H1 (cell line): ENCODE measurements around the gene PRPF38A. TPM values are rescaled to one million over a fixed set of nuclear protein-coding genes. Genes with fewer than 3 reads are reported as not detected.

Experiments used
- CTCF ChIA-PET: fragments of 300-600 bp; sonication (Branson Sonifier 250); formaldehyde crosslinking; loops from one replicate; lab custom pipeline; 2021; ENCODE audit not compliant: partially characterized antibody; lab: Charles Lee
- POLR2A ChIA-PET: fragments of 300-600 bp; sonication (Branson Sonifier 250); formaldehyde crosslinking; loops from one replicate; lab custom pipeline; 2021; ENCODE audit warnings: inconsistent platforms; ENCODE audit not compliant: partially characterized antibody; lab: Charles Lee
- DNase-seq, 2 experiments: peaks; one replicate each; pipeline versions ENCODE4 v3.0.0 to v3.0.0-alpha.2; 2010 to 2022; ENCODE audit warnings: low spot score in 2 of 2, low read depth in 1 of 2, mixed read lengths in 1 of 2
- FAIRE-seq: peaks from 2 replicates; lab custom pipeline; 2011; peaks lifted over from hg19 to GRCh38; lab: Jason Lieb, UNC
- H2AFZ ChIP-seq: 2 replicates; pipeline ENCODE4 v1.8.1; 2012; ENCODE audit warnings: low read length, inconsistent platforms
- H2AK5ac ChIP-seq: 2 replicates; pipeline ENCODE4 v1.6.1; 2013; ENCODE audit warnings: low read depth, low read length
- H2BK120ac ChIP-seq: replicated peaks from 2 replicates; pipeline ENCODE3; 2013; ENCODE audit warnings: low read depth, low read length, inconsistent platforms
- H2BK12ac ChIP-seq: 2 replicates; pipeline ENCODE4 v1.6.1; 2013; ENCODE audit warnings: low read depth, low read length
- H2BK15ac ChIP-seq: 2 replicates; pipeline ENCODE4 v1.6.1; 2013; ENCODE audit warnings: low read length
- H2BK20ac ChIP-seq: 2 replicates; pipeline ENCODE4 v1.6.1; 2013; ENCODE audit warnings: low read length
- H2BK5ac ChIP-seq: 2 replicates; pipeline ENCODE4 v1.6.1; 2013; ENCODE audit warnings: low read depth, low read length
- H3K14ac ChIP-seq: 2 replicates; pipeline ENCODE4 v1.6.1; 2013; ENCODE audit warnings: inconsistent platforms; ENCODE audit not compliant: insufficient read length
- H3K18ac ChIP-seq: 2 replicates; pipeline ENCODE4 v1.6.1; 2013; ENCODE audit warnings: low read length; ENCODE audit errors: extremely low read depth
- H3K23ac ChIP-seq: 2 replicates; pipeline ENCODE4 v1.6.1; 2013; ENCODE audit warnings: inconsistent platforms; ENCODE audit not compliant: insufficient read length
- H3K23me2 ChIP-seq: 2 replicates; pipeline ENCODE4 v1.6.1; 2013; ENCODE audit warnings: low read depth, low read length
- H3K27ac ChIP-seq: 2 replicates; pipeline ENCODE4 v1.6.1; 2011; ENCODE audit warnings: low read depth, low read length, inconsistent platforms
- H3K27me3 ChIP-seq, 4 experiments: replicated peaks in 1 of 4; 1 replicate in 1 of 4; 2 replicates in 3 of 4; pipeline versions ENCODE4 v1.6.1 to v1.8.1; 2011 to 2013; ENCODE audit warnings: low read length in 3 of 4, mild to moderate bottlenecking in 3 of 4, inconsistent platforms in 2 of 4, mixed read lengths in 2 of 4, moderate library complexity in 1 of 4; ENCODE audit not compliant: control insufficient read depth in 3 of 4, insufficient read depth in 3 of 4; ENCODE audit errors: extremely low read depth in 1 of 4
- H3K36me3 ChIP-seq, 4 experiments: 2 replicates each; pipeline versions ENCODE4 v1.6.1 to v1.8.1; 2011 to 2013; ENCODE audit warnings: mild to moderate bottlenecking in 4 of 4, low read length in 3 of 4, moderate library complexity in 2 of 4, control low read depth in 1 of 4, inconsistent platforms in 1 of 4; ENCODE audit not compliant: insufficient read depth in 4 of 4, control insufficient read depth in 2 of 4
- H3K4ac ChIP-seq: replicated peaks from 2 replicates; pipeline ENCODE3; 2013; ENCODE audit warnings: low read length, low read depth, mixed read lengths, inconsistent platforms; ENCODE audit not compliant: insufficient read length
- H3K4me1 ChIP-seq, 4 experiments: replicated peaks in 1 of 4; 1 replicate in 1 of 4; 2 replicates in 3 of 4; pipeline versions ENCODE4 v1.6.1 to v1.8.1; 2011 to 2013; ENCODE audit warnings: low read length in 3 of 4, inconsistent platforms in 2 of 4, mixed read lengths in 1 of 4; ENCODE audit not compliant: insufficient read depth in 4 of 4, control insufficient read depth in 3 of 4
- H3K4me2 ChIP-seq, 2 experiments: 2 replicates each; pipeline versions ENCODE4 v1.6.1 to v1.8.1; 2011 to 2013; ENCODE audit warnings: low read depth in 2 of 2, low read length in 2 of 2, control low read depth in 1 of 2, inconsistent platforms in 1 of 2, mild to moderate bottlenecking in 1 of 2; ENCODE audit not compliant: insufficient read depth in 1 of 2
- H3K4me3 ChIP-seq, 4 experiments: fragments of 200-600, 300-600 bp in 1 of 4; sonication (generic), shearing (Covaris generic), sonication (Bioruptor Twin) in 1 of 4; 2 replicates each; pipeline versions ENCODE4 v1.5.1 to v1.8.1; 2011 to 2016; ENCODE audit warnings: low read length in 4 of 4, low read depth in 3 of 4, control low read depth in 2 of 4, inconsistent platforms in 2 of 4, mild to moderate bottlenecking in 2 of 4, mixed read lengths in 1 of 4, moderate library complexity in 1 of 4; ENCODE audit not compliant: insufficient read depth in 2 of 4; ENCODE audit errors: extremely low read depth in 1 of 4
- H3K56ac ChIP-seq: replicated peaks from 2 replicates; pipeline ENCODE3; 2013; ENCODE audit warnings: low read depth, mild to moderate bottlenecking, mixed read lengths, low read length, inconsistent platforms; ENCODE audit not compliant: insufficient read length
- H3K79me1 ChIP-seq: 2 replicates; pipeline ENCODE4 v1.6.1; 2013; ENCODE audit warnings: low read depth, low read length, control low read depth
- H3K79me2 ChIP-seq, 2 experiments: 2 replicates each; pipeline versions ENCODE4 v1.6.1 to v1.8.1; 2012 to 2013; ENCODE audit warnings: low read length in 2 of 2, mild to moderate bottlenecking in 2 of 2, inconsistent platforms in 1 of 2; ENCODE audit not compliant: insufficient read depth in 2 of 2, control insufficient read depth in 1 of 2
- H3K9ac ChIP-seq, 4 experiments: replicated peaks in 1 of 4; 1 replicate in 1 of 4; 2 replicates in 3 of 4; pipeline versions ENCODE4 v1.6.1 to v1.8.1; 2011 to 2013; ENCODE audit warnings: low read depth in 3 of 4, low read length in 3 of 4, control low read depth in 2 of 4, mild to moderate bottlenecking in 2 of 4, moderate library complexity in 2 of 4, inconsistent platforms in 1 of 4; ENCODE audit errors: extremely low read depth in 1 of 4
- H3K9me3 ChIP-seq, 2 experiments: 2 replicates each; pipeline versions ENCODE4 v1.6.1 to v1.8.1; 2012 to 2013; ENCODE audit warnings: mild to moderate bottlenecking in 2 of 2, moderate library complexity in 2 of 2, control low read depth in 1 of 2, inconsistent platforms in 1 of 2, low read depth in 1 of 2, low read length in 1 of 2, mixed read lengths in 1 of 2; ENCODE audit not compliant: insufficient read depth in 2 of 2
- H4K20me1 ChIP-seq, 2 experiments: replicated peaks in 1 of 2; 2 replicates each; pipeline versions ENCODE3 to v1.8.1; 2011 to 2013; ENCODE audit warnings: inconsistent platforms in 2 of 2, low read length in 2 of 2, mild to moderate bottlenecking in 1 of 2; ENCODE audit not compliant: insufficient read depth in 2 of 2, control insufficient read depth in 1 of 2
- H4K5ac ChIP-seq: 2 replicates; pipeline ENCODE4 v1.6.1; 2013; ENCODE audit warnings: low read length, low read depth, mixed read lengths, inconsistent platforms; ENCODE audit not compliant: insufficient read length
- H4K8ac ChIP-seq: 2 replicates; pipeline ENCODE4 v1.8.0; 2013; ENCODE audit warnings: mild to moderate bottlenecking, moderate library complexity, low read length, inconsistent platforms; ENCODE audit not compliant: insufficient read depth; ENCODE audit errors: extremely low read depth
- H4K91ac ChIP-seq: replicated peaks from 2 replicates; pipeline ENCODE3; 2013; ENCODE audit warnings: low read length, mixed read lengths, inconsistent platforms; ENCODE audit not compliant: insufficient read length
- ASH2L ChIP-seq: fragments of 200-600, 300-600 bp; sonication (generic); IDR thresholded peaks from one replicate; pipeline ENCODE4 v1.7.1; 2017; ENCODE audit warnings: low read length
- ATF3 ChIP-seq: IDR thresholded peaks from 2 replicates; pipeline ENCODE4 v1.6.1; 2011; ENCODE audit warnings: low read depth, mild to moderate bottlenecking, low read length; ENCODE audit not compliant: insufficient read depth
- BRCA1 ChIP-seq: IDR thresholded peaks from 2 replicates; pipeline ENCODE4 v1.6.1; 2012; ENCODE audit warnings: low read depth, low read length, improper control_type of control experiment
- CTBP2 ChIP-seq: IDR thresholded peaks from 2 replicates; pipeline ENCODE4 v1.7.0; 2011; ENCODE audit warnings: borderline replicate concordance, mild to moderate bottlenecking, moderate library complexity, mixed read lengths, low read length; ENCODE audit not compliant: insufficient read depth, insufficient read length
- CTCF ChIP-seq, 3 experiments: IDR thresholded peaks; 1 replicate in 2 of 3; 2 replicates in 1 of 3; pipeline versions ENCODE4 v1.5.1 to v1.6.1; 2011; ENCODE audit warnings: low read length in 3 of 3, mild to moderate bottlenecking in 3 of 3, inconsistent platforms in 2 of 3, low read depth in 1 of 3, moderate library complexity in 1 of 3; ENCODE audit not compliant: insufficient read depth in 1 of 3; ENCODE audit errors: control extremely low read depth in 1 of 3
- E2F6 ChIP-seq: IDR thresholded peaks from 2 replicates; pipeline ENCODE4 v1.6.1; 2012; ENCODE audit warnings: inconsistent platforms
- GABPA ChIP-seq: IDR thresholded peaks from 2 replicates; pipeline ENCODE4 v1.6.1; 2011; ENCODE audit warnings: mild to moderate bottlenecking, low read length, moderate library complexity, borderline replicate concordance; ENCODE audit not compliant: insufficient read depth
- NANOG ChIP-seq: IDR thresholded peaks from 2 replicates; pipeline ENCODE4 v1.6.1; 2011; ENCODE audit warnings: low read length, low read depth, mild to moderate bottlenecking, inconsistent platforms; ENCODE audit not compliant: insufficient read depth, poor library complexity, severe bottlenecking
- PHF8 ChIP-seq: fragments of 200-600 bp; sonication (generic); conservative IDR thresholded peaks from 2 replicates; pipeline ENCODE4 v1.7.1; 2012; ENCODE audit warnings: low read depth, mild to moderate bottlenecking, inconsistent platforms, low read length, moderate library complexity
- WGBS, 2 experiments: shearing (Covaris generic) in 1 of 2; methylation state at CpG; one replicate each; pipeline versions ENCODE4 v1.1.6 to v1.1.7; 2013 to 2015; ENCODE audit warnings: low lambda C conversion rate in 2 of 2, mixed read lengths in 2 of 2, inconsistent platforms in 1 of 2, low coverage in 1 of 2, missing lambda C conversion rate in 1 of 2; ENCODE audit not compliant: insufficient replicate concordance in 2 of 2, insufficient coverage in 1 of 2, insufficient read length in 1 of 2; ENCODE audit errors: extremely low coverage in 1 of 2, missing lambda C conversion rate in 1 of 2; 5-methylcytosine and 5-hydroxymethylcytosine counted together
- polyA plus RNA-seq, 7 experiments: library from polyadenylated mRNA; depleted of rRNA in 3 of 7; stranded (reverse) in 5 of 7; unstranded in 2 of 7; fragments of >200 nt in 5 of 7; fragments of 200-250 nt in 2 of 7; gene quantifications; 1 replicate in 5 of 7; 2 replicates in 1 of 7; 4 replicates in 1 of 7; pipeline versions ENCODE4 v1.2.1 to v1.2.3, GENCODE V29; 2011 to 2013; ENCODE audit warnings: missing spikeins in 2 of 7, mixed read lengths in 2 of 7
- total RNA-seq: library from RNA; stranded (reverse); fragmentation: NEBNext Ultra II Directional; extraction: Animal tissue kit (Norgen Biotek cat#: 25700); gene quantifications from 2 replicates; pipeline ENCODE4 v1.2.1, GENCODE V29; 2021

The PRPF38A gene
- total and polyA plus RNA-seq, 2 of the 8 experiments (the other 6 are each of a cell fraction or from before 2014, with no cell fraction given) = 25.6 to 76.2 TPM

- ChIA-PET POLR2A (interaction anchor here (0.8 to 9.8 kb wide), 5 partner anchors 8 to 157 kb away, joined by 3 to 82 read pairs (median 7); no protein-coding TSS in a partner anchor), CTCF (interaction anchor here (1.1 kb wide), 1 partner anchor 19 kb away, joined by 3 read pairs; no protein-coding TSS in a partner anchor)
- 90% methylated on average over 6 of the region's 6 CpGs; no CpG with 5 or more reads in 1 of the 2 experiments for WGBS, 2 experiments
- no peak overlapping the region for H3K4me2 ChIP-seq
- H2AK5ac ChIP-seq = no peak overlapping the region
- no peaks in the 10 kb centered on the region for H3K9me3 ChIP-seq
- no peak overlapping the region for H3K23ac ChIP-seq
- no peak overlapping the region for H3K4ac ChIP-seq
- peaks cover 2 to 50% of the 10 kb centered on the region in 2 experiments; a peak in 3 of 4 replicates for H3K79me2 ChIP-seq
- no peak overlapping the region for H4K5ac ChIP-seq
- H3K4me1 ChIP-seq = peaks cover 0 to 4% (median 0%) of the 10 kb centered on the region in 4 experiments; a peak in 1 of 7 replicates
- H2BK12ac ChIP-seq = no peak overlapping the region
- H2BK15ac ChIP-seq = no peak overlapping the region
- H2BK5ac ChIP-seq = no peak overlapping the region
- peaks cover 5% of the 10 kb centered on the region; the same call in 1 of the 2 replicates for H3K23me2 ChIP-seq
- no peaks in the 10 kb centered on the region; a peak in 1 of 7 replicates for H3K27me3 ChIP-seq
- H3K14ac ChIP-seq = no peak overlapping the region
- H4K8ac ChIP-seq = no peak overlapping the region
- H3K9ac ChIP-seq = no peak overlapping the region
- H2AFZ ChIP-seq = no peak overlapping the region
- H2BK20ac ChIP-seq = no peak overlapping the region
- no peak overlapping the region for H2BK120ac ChIP-seq
- H3K36me3 ChIP-seq = peaks cover 30 to 61% (median 55%) of the 10 kb centered on the region in 4 experiments
- H3K4me3 ChIP-seq = no peak overlapping the region
- no peak overlapping the region for H3K56ac ChIP-seq
- H4K91ac ChIP-seq = no peak overlapping the region
- H4K20me1 ChIP-seq = peaks cover 6 to 14% of the 10 kb centered on the region in 2 experiments
- no peak overlapping the region for H3K27ac ChIP-seq
- H3K18ac ChIP-seq = no peak overlapping the region
- peaks cover 5% of the 10 kb centered on the region; the same call in 1 of the 2 replicates for H3K79me1 ChIP-seq
- DNase-seq (no peak), FAIRE-seq (no peak)
- TF ChIP-seq NANOG (no peak), ASH2L (no peak), PHF8 (no peak), CTBP2 (no peak), E2F6 (no peak), CTCF (IDR thresholded peaks at IDR 0.05; ENCODE audit: control extremely low read depth in 1 of 3, insufficient read depth in 1 of 3, low read depth in 1 of 3, low read length in 3 of 3) (no peak), BRCA1 (no peak), GABPA (no peak), ATF3 (no peak)
Observed at GRCh38 chr1:52400131-52400530, 4.3 kb upstream of the PRPF38A start.
